ENCODE measurements around the gene UQCC5. TPM values are rescaled to one million over a fixed set of nuclear protein-coding genes. Genes with fewer than 3 reads are reported as not detected.

The UQCC5 gene
- total RNA-seq, 1 experiment from 2014 or later = 15.1 TPM

GRCh38 chr3:52516509-52517195 lies 19.8 kb upstream of the UQCC5 start:
- no peak overlapping the region for H3K4me3 Mint-ChIP-seq (ENCODE audit: low read depth, unreplicated experiment)
- no peaks in the 10 kb centered on the region for H3K36me3 Mint-ChIP-seq (ENCODE audit: insufficient read depth, unreplicated experiment)
- peaks cover 38% of the 10 kb centered on the region for H3K27me3 Mint-ChIP-seq (ENCODE audit: unreplicated experiment)
- TF ChIP-seq CTCF (IDR thresholded peaks at IDR 0.05; ENCODE audit: unreplicated experiment) = no peak
- intact Hi-C loops (cut with micrococcal nuclease; ENCODE audit: unreplicated experiment) = no loop called here
- CTCF ChIA-PET = no interaction called here
- H3K4me1 Mint-ChIP-seq (ENCODE audit: low read depth, unreplicated experiment) = no peaks in the 10 kb centered on the region
- no peak overlapping the region for H3K27ac Mint-ChIP-seq (ENCODE audit: unreplicated experiment)
- no TSS peak for BruUV-seq (replicated peaks)
- H3K9me3 Mint-ChIP-seq (ENCODE audit: low read depth, unreplicated experiment) = no peaks in the 10 kb centered on the region
- DNase-seq = no peak

- intact Hi-C loops (cut with micrococcal nuclease; ENCODE audit: unreplicated experiment) = no loop called here
- no peak overlapping the region for H3K4me3 Mint-ChIP-seq (ENCODE audit: low read depth, unreplicated experiment)
- CTCF ChIA-PET = interaction anchor here (0.5 to 0.6 kb wide), 2 partner anchors 21 to 49 kb away, joined by 4 to 5 read pairs; no protein-coding TSS in a partner anchor
- peaks cover 4% of the 10 kb centered on the region for H3K36me3 Mint-ChIP-seq (ENCODE audit: insufficient read depth, unreplicated experiment)
- no peak for DNase-seq
- no peaks in the 10 kb centered on the region for H3K4me1 Mint-ChIP-seq (ENCODE audit: low read depth, unreplicated experiment)
- no peak overlapping the region for H3K27ac Mint-ChIP-seq (ENCODE audit: unreplicated experiment)
- H3K9me3 Mint-ChIP-seq (ENCODE audit: low read depth, unreplicated experiment) = no peaks in the 10 kb centered on the region
- no peak for TF ChIP-seq CTCF (IDR thresholded peaks at IDR 0.05; ENCODE audit: unreplicated experiment)
- BruUV-seq (replicated peaks) = no TSS peak
- H3K27me3 Mint-ChIP-seq (ENCODE audit: unreplicated experiment) = peaks cover 24% of the 10 kb centered on the region
Measured at GRCh38 chr3:52517796-52518722, 18.3 kb upstream of the UQCC5 start.

GRCh38 chr3:52518723-52519444 lies 17.5 kb upstream of the UQCC5 start:
- CTCF ChIA-PET = no interaction called here
- H3K9me3 Mint-ChIP-seq (ENCODE audit: low read depth, unreplicated experiment) = no peaks in the 10 kb centered on the region
- H3K4me1 Mint-ChIP-seq (ENCODE audit: low read depth, unreplicated experiment) = no peaks in the 10 kb centered on the region
- H3K36me3 Mint-ChIP-seq (ENCODE audit: insufficient read depth, unreplicated experiment) = peaks cover 10% of the 10 kb centered on the region
- no TSS peak for BruUV-seq (replicated peaks)
- H3K27ac Mint-ChIP-seq (ENCODE audit: unreplicated experiment) = no peak overlapping the region
- intact Hi-C loops (cut with micrococcal nuclease; ENCODE audit: unreplicated experiment) = no loop called here
- peak overlapping the region; percentile 20 for H3K4me3 Mint-ChIP-seq (ENCODE audit: low read depth, unreplicated experiment)
- DNase-seq = no peak
- peaks cover 24% of the 10 kb centered on the region for H3K27me3 Mint-ChIP-seq (ENCODE audit: unreplicated experiment)
- TF ChIP-seq CTCF (IDR thresholded peaks at IDR 0.05; ENCODE audit: unreplicated experiment) = no peak

- Mint-ChIP-seq H3K9me3 (ENCODE audit: low read depth, unreplicated experiment) (no peaks in the 10 kb centered on the region), H3K36me3 (ENCODE audit: insufficient read depth, unreplicated experiment) (peaks cover 15% of the 10 kb centered on the region), H3K27ac (ENCODE audit: unreplicated experiment) (no peak overlapping the region), H3K27me3 (ENCODE audit: unreplicated experiment) (peaks cover 21% of the 10 kb centered on the region), H3K4me1 (ENCODE audit: low read depth, unreplicated experiment) (no peaks in the 10 kb centered on the region), H3K4me3 (ENCODE audit: low read depth, unreplicated experiment) (peak overlapping the region; percentile 20)
- no peak for TF ChIP-seq CTCF (IDR thresholded peaks at IDR 0.05; ENCODE audit: unreplicated experiment)
- CTCF ChIA-PET = no interaction called here
- DNase-seq = no peak
- intact Hi-C loops (cut with micrococcal nuclease; ENCODE audit: unreplicated experiment) = no loop called here
- BruUV-seq (replicated peaks) = no TSS peak
Measured at GRCh38 chr3:52519445-52520140, 16.8 kb upstream of the UQCC5 start.

All from Calu3 (cell line).